SU-DHL-6 (cell line): ENCODE data around the gene THEM5.

Source experiments
- CTCF ChIP-seq: fragments of 200-600 bp; sonication (generic); IDR thresholded peaks from one replicate; pipeline ENCODE4 v1.5.1; 2017; ENCODE audit warnings: antibody characterized with exemption, mild to moderate bottlenecking, low read length, moderate library complexity; ENCODE audit not compliant: insufficient read depth, poor library complexity, severe bottlenecking
- EZH2phosphoT487 ChIP-seq: fragments of 200-600 bp; sonication (generic), shearing (Covaris generic); conservative IDR thresholded peaks from 2 replicates; pipeline ENCODE4 v1.6.1; 2018; ENCODE audit warnings: mild to moderate bottlenecking, antibody characterized with exemption, low read length, moderate library complexity, mixed read lengths

- TF ChIP-seq CTCF: no peak
- no peak for TF ChIP-seq EZH2phosphoT487
These were observed 17.9 kb downstream of the THEM5 start for GRCh38 chr1:151835596-151835995.
